GM21576 (cell line): Measurements from ENCODE around the gene POLR1C.
"Not testable (repeated sequence)": the region's sequence is repeated elsewhere in the genome, so short reads cannot be mapped to it uniquely, and the experiment has no call there.

Source experiments
- ATAC-seq: cut with Tn5 transposase; IDR thresholded peaks from one replicate; pipeline ENCODE4 v1.9.1; 2021; ENCODE audit warnings: mild to moderate bottlenecking, moderate library complexity; ENCODE audit not compliant: unreplicated experiment

POLR1C gene

GRCh38 chr6:43516697-43517504 is at the start of gene POLR1C, which contains the start of gene YIPF3:
POLR1C (plus strand) TSS chr6:43517089; CDS start chr6:43517110, 21 bp downstream.
YIPF3 (minus strand) TSS chr6:43516926; CDS start chr6:43516807, 119 bp downstream.
- ATAC-seq: peak; percentile 83

GRCh38 chr6:43467265-43467664 is 49.6 kb upstream of the POLR1C start:
- not testable (repeated sequence) for ATAC-seq

- ATAC-seq: no peak
These were observed 49.1 kb upstream of the POLR1C start for GRCh38 chr6:43467752-43468151.

GRCh38 chr6:43468240-43468639 is 48.6 kb upstream of the POLR1C start:
- no peak for ATAC-seq

- no peak for ATAC-seq
These were observed 47.9 kb upstream of the POLR1C start for GRCh38 chr6:43468748-43469681.

- ATAC-seq: no peak
These were observed 46.9 kb upstream of the POLR1C start for GRCh38 chr6:43469947-43470346.

- no peak for ATAC-seq
These were observed 45.5 kb upstream of the POLR1C start for GRCh38 chr6:43471399-43471798.

- ATAC-seq: no peak
These were observed 44.4 kb upstream of the POLR1C start for GRCh38 chr6:43472515-43472914.

- ATAC-seq: no peak
These were observed 41.4 kb upstream of the POLR1C start for GRCh38 chr6:43475516-43475915.

- ATAC-seq: no peak
These were observed 40.1 kb upstream of the POLR1C start for GRCh38 chr6:43476746-43477145.

GRCh38 chr6:43477235-43478007 is 39.5 kb upstream of the POLR1C start, which contains the start of gene TJAP1:
TJAP1 (plus strand) TSS chr6:43477570; CDS start chr6:43499002, 21,432 bp downstream.
- peak; percentile 95 for ATAC-seq

- no peak for ATAC-seq
These were observed 38.9 kb upstream of the POLR1C start for GRCh38 chr6:43478008-43478372.

GRCh38 chr6:43481075-43481474 is 35.8 kb upstream of the POLR1C start:
- no peak for ATAC-seq

- ATAC-seq: no peak
These were observed 35.2 kb upstream of the POLR1C start for GRCh38 chr6:43481591-43482236.

- ATAC-seq: no peak
These were observed 28.1 kb upstream of the POLR1C start for GRCh38 chr6:43488667-43489276.

- ATAC-seq: no peak
These were observed 27.4 kb upstream of the POLR1C start for GRCh38 chr6:43489277-43490072.

GRCh38 chr6:43490523-43490939 is 26.4 kb upstream of the POLR1C start:
- ATAC-seq: no peak

GRCh38 chr6:43491750-43492661 is 24.9 kb upstream of the POLR1C start:
- no peak for ATAC-seq
